Testis (tissue), 2 donors: ENCODE measurements around the gene GRIK5.

Source experiments
- POLR2A ChIP-seq: fragments of 450-650 bp; IDR thresholded peaks from one replicate; pipeline ENCODE4 v1.6.1; 2017; ENCODE audit warnings: antibody characterized with exemption, mild to moderate bottlenecking, moderate library complexity
- TF ChIP-seq, protein P1 (sequence below), 3 experiments: fragments of 450-650 bp in 2 of 3; fragments of 200-600 bp in 1 of 3; sonication (generic) in 1 of 3; IDR thresholded peaks; one replicate each; pipeline ENCODE4 v1.5.1; 2016 to 2019; ENCODE audit warnings: antibody characterized with exemption in 3 of 3, mild to moderate bottlenecking in 2 of 3, moderate library complexity in 1 of 3

DNA sequence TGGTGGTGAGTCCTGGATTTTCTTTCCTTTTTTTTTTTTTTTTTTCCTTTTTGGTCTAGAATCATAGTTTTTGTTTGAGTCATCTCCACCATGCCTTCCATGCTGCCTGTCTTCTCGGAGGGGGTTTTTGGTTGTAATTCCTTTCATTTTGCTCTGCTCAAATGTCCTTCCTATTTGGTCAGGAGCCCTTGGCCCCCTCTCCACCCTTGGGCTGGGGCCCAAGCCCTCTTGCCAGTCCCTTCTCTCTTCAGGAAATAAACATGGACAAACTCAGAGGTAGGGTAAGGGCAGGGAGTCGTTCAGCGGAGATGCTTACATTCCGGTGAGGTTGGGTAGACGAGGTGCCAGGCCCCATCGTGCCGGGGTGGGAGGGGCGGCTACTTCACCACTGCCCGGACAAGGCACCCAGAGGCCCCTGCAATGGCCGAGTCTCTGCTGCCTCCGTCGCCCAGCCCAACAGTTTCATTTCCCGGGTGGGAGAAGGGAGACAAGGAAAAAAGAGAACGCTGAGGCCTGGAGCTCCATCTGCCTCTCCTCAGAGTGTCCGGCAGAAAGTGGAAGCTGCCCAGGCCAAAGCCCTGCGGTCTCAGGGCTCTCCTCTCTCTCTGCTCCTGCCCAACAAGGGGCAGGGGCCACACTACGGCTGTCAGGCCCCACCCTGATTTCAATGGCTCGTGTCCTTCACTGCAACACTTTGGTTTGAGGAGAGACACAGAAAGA, 18.6 kb upstream of the GRIK5 start:
- TF ChIP-seq, protein P1, sequence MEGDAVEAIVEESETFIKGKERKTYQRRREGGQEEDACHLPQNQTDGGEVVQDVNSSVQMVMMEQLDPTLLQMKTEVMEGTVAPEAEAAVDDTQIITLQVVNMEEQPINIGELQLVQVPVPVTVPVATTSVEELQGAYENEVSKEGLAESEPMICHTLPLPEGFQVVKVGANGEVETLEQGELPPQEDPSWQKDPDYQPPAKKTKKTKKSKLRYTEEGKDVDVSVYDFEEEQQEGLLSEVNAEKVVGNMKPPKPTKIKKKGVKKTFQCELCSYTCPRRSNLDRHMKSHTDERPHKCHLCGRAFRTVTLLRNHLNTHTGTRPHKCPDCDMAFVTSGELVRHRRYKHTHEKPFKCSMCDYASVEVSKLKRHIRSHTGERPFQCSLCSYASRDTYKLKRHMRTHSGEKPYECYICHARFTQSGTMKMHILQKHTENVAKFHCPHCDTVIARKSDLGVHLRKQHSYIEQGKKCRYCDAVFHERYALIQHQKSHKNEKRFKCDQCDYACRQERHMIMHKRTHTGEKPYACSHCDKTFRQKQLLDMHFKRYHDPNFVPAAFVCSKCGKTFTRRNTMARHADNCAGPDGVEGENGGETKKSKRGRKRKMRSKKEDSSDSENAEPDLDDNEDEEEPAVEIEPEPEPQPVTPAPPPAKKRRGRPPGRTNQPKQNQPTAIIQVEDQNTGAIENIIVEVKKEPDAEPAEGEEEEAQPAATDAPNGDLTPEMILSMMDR (IDR thresholded peaks at IDR 0.05): no peak
- no peak for TF ChIP-seq POLR2A
